Upper lobe of right lung (tissue), 1 donor: ENCODE measurements around the gene FN3KRP. TPM values are rescaled to one million over a fixed set of nuclear protein-coding genes. Genes with fewer than 3 reads are reported as not detected.

Experiments used
- ATAC-seq: fragments of 200-7000 bp; cut with Tn5 transposase; one replicate; pipeline ENCODE4 v1.9.1; 2020; ENCODE audit warnings: mild to moderate bottlenecking, moderate library complexity
- DNase-seq: peaks from one replicate; pipeline ENCODE4 v3.0.0-alpha.2; 2020
- H3K27ac ChIP-seq: fragments of 200-600 bp; one replicate; pipeline ENCODE4 v1.8.0; 2022
- H3K27me3 ChIP-seq: fragments of 200-600 bp; one replicate; pipeline ENCODE4 v1.8.0; 2022; ENCODE audit warnings: mild to moderate bottlenecking
- H3K36me3 ChIP-seq: fragments of 200-600 bp; one replicate; pipeline ENCODE4 v1.8.0; 2022
- H3K4me1 ChIP-seq: fragments of 200-600 bp; one replicate; pipeline ENCODE4 v1.8.0; 2022
- H3K4me3 ChIP-seq: fragments of 200-600 bp; one replicate; pipeline ENCODE4 v1.8.0; 2022; ENCODE audit warnings: mild to moderate bottlenecking
- H3K9me3 ChIP-seq: fragments of 200-600 bp; one replicate; pipeline ENCODE4 v1.8.0; 2022
- intact Hi-C: fragments of 100-400 bp; cut with DNase I; formaldehyde crosslinking; loops from one replicate; pipeline ENCODE4 v1.11.0; 2022
- total RNA-seq: library from RNA; stranded (reverse); fragmentation: NEBNext Ultra II Directional; extraction: Animal tissue kit (Norgen Biotek cat#: 25700); gene quantifications from one replicate; pipeline ENCODE4 v1.2.1, GENCODE V29; 2021
- TF ChIP-seq, protein P1 (sequence below): fragments of 200-600 bp; IDR thresholded peaks from one replicate; pipeline ENCODE4 v1.8.0; 2022; ENCODE audit warnings: antibody characterized with exemption
- donor health status: DM: no; HTN: yes; CAD: no; lungs with severe emphysema.

FN3KRP gene
- total RNA-seq, 1 donor from 2014 or later: 21.4 TPM

DNA sequence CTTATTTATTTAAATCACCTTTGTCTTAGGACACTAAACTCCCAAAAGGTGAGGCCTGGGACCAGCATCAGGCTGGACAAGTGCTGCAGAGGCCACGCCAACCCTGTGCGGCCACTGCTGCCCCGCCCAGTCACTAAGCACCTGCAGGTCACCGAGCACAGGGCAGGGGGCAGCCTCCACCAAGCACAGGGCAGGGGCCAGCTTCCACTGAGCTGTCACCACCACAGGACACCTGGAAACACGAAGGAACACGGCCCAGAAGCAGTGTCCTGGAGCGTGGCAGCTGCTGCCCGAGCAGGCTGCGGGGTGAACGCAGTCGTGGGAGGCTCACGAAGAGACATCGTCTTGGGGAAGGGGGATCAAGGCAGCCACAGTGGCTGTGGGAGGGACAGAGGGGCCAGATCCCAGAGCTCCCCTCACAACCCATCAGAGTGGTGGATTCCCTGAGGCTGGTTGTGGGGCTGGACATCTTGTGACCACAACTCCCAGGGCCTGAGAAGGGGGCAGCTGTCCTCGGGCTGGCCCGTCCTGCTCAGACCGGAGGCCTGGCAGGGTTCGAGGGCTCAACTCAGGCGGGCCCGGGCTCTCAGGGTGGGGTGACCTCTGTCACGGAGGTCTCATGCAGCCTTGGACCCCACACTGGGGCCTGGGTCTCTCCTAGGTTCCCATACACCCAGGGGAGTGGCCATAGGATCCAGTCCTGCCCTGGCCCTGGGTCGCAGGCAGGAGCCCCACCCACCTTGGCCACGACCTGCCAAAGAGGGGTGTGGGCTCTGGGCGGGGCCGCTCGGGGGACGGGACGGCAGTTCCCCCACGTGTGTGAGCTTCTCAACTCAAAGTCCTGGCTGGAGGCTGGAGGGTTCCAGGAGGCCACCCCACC is 36.7 kb upstream of the FN3KRP start:
- TF ChIP-seq, protein P1, sequence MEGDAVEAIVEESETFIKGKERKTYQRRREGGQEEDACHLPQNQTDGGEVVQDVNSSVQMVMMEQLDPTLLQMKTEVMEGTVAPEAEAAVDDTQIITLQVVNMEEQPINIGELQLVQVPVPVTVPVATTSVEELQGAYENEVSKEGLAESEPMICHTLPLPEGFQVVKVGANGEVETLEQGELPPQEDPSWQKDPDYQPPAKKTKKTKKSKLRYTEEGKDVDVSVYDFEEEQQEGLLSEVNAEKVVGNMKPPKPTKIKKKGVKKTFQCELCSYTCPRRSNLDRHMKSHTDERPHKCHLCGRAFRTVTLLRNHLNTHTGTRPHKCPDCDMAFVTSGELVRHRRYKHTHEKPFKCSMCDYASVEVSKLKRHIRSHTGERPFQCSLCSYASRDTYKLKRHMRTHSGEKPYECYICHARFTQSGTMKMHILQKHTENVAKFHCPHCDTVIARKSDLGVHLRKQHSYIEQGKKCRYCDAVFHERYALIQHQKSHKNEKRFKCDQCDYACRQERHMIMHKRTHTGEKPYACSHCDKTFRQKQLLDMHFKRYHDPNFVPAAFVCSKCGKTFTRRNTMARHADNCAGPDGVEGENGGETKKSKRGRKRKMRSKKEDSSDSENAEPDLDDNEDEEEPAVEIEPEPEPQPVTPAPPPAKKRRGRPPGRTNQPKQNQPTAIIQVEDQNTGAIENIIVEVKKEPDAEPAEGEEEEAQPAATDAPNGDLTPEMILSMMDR: no peak
- no peaks in the 10 kb centered on the region for H3K4me1 ChIP-seq
- no peak overlapping the region for H3K4me3 ChIP-seq

DNA sequence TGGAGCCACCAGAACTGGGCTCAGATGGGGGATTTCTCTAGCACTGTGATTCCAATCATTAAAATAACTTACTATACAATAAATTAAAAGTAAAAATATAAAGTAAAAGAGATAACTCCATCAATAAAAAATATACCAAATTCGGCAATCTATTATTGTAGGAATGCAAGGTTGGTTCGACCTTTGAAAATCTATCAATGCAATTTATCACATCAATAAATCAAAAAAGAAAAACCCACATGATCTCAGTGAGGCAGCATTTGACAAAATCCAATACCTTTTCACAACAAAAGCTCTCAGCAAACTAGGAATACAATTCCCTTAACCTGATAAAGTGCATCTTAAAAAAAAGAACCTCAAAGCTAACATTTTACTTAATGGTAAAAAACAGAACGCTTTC is 35.0 kb upstream of the FN3KRP start:
- H3K36me3 ChIP-seq: no peaks in the 10 kb centered on the region
- TF ChIP-seq, protein P1: no peak
- no peak for DNase-seq
- no peak for ATAC-seq
- H3K27ac ChIP-seq: no peak overlapping the region
- no peaks in the 10 kb centered on the region for H3K4me1 ChIP-seq
- intact Hi-C loops: no loop called here
- no peak overlapping the region for H3K4me3 ChIP-seq
- H3K9me3 ChIP-seq: peaks cover 6% of the 10 kb centered on the region
- no peaks in the 10 kb centered on the region for H3K27me3 ChIP-seq

More for the DNA sequence above, 36.7 kb upstream of the FN3KRP start:
- no peaks in the 10 kb centered on the region for H3K27me3 ChIP-seq
- peaks cover 6% of the 10 kb centered on the region for H3K9me3 ChIP-seq
- DNase-seq (no peak), ATAC-seq (peak; percentile 43)
- H3K27ac ChIP-seq: no peak overlapping the region
- H3K36me3 ChIP-seq: no peaks in the 10 kb centered on the region
- intact Hi-C loops: no loop called here

DNA sequence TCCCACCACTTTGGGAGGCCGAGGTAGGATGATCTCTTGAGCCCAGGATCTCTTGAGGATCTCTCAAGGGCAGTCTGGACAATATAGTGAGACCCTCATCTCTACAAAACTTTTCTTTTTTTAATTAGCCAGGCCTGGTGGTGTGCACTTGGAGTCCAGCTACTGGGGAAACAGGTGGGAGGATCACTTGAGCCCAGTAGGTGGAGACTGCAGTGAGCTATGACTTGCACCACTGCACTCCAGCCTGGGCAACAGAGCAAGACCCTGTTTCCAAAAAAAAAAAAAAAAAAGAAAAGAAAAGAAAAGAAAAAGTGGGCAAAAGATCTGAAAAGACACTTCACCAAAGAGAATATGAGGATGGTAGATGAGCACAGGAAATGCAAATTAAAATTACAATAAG is 33.0 kb upstream of the FN3KRP start:
- TF ChIP-seq, protein P1: no peak
- ATAC-seq: no peak
- intact Hi-C loops: no loop called here

DNA sequence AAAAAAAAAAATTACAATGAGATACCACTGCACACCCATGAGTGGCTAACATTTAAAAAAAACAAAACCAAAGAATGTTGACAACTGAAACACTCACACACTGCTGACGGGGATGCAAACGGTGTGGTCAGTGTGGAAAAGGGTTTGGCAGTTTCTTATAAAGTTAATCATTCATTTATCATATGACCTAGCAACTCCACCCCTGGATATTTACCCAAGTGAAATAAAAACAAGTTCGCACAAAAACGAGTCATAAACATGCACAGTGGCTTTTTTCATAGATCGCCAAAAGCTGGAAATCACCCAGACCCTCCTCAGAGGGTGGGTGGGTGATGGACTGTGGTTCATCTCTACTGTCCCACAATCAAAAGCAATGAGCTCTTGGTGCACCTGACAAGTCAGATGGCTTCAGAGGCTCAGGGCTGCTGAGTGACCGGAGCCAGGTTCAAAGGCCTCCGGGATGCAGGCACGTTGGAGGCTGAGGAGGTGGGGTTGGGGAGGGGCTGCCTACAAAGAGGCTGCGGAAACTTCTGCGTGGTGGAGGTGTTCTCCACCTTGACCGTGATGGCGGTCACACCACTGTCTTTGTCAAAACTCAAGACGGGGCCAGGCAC is 32.2 kb upstream of the FN3KRP start:
- TF ChIP-seq, protein P1: no peak
- peaks cover 6% of the 10 kb centered on the region for H3K9me3 ChIP-seq
- intact Hi-C loops: no loop called here
- H3K4me3 ChIP-seq: no peak overlapping the region
- H3K27me3 ChIP-seq: no peaks in the 10 kb centered on the region
- no peaks in the 10 kb centered on the region for H3K4me1 ChIP-seq
- ATAC-seq (peak; percentile 32), DNase-seq (no peak)
- no peaks in the 10 kb centered on the region for H3K36me3 ChIP-seq
- H3K27ac ChIP-seq: no peak overlapping the region

More for the DNA sequence above, 33.0 kb upstream of the FN3KRP start:
- H3K9me3 ChIP-seq: peaks cover 6% of the 10 kb centered on the region
- DNase-seq: no peak
- no peaks in the 10 kb centered on the region for H3K4me1 ChIP-seq
- H3K4me3 ChIP-seq: no peak overlapping the region
- no peaks in the 10 kb centered on the region for H3K36me3 ChIP-seq
- H3K27me3 ChIP-seq: no peaks in the 10 kb centered on the region
- H3K27ac ChIP-seq: no peak overlapping the region

DNA sequence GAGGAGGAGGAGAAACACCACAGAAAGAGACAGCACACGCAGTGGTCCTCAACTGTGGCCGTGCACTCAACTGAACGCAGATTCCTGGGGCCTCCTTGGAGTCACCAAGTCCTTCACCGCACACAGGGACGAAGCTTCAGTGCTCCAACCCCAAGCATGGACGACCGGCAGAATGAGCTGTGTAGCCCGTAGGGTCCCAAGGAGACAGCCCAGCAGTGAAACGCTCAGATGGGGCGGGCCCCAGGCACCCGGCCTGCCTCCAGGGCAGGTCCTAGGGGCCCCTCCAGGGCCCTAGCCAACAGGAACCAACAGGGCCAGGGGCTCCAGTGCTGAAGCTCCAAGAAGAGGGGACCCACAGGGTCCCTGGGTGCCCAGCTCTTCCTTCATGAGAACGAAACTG is 31.2 kb upstream of the FN3KRP start:
- peaks cover 6% of the 10 kb centered on the region for H3K9me3 ChIP-seq
- intact Hi-C loops: no loop called here
- H3K27ac ChIP-seq: no peak overlapping the region

More for the DNA sequence above, 31.2 kb upstream of the FN3KRP start:
- TF ChIP-seq, protein P1: no peak
- no peak for DNase-seq
- H3K27me3 ChIP-seq: no peaks in the 10 kb centered on the region
- H3K36me3 ChIP-seq: no peaks in the 10 kb centered on the region
- no peak overlapping the region for H3K4me3 ChIP-seq
- peak; percentile 27 for ATAC-seq
- H3K4me1 ChIP-seq: no peaks in the 10 kb centered on the region
